Neural cell (in vitro differentiated cells): ENCODE measurements around the gene GNG7.

Experiments used
- CTCF ChIP-seq: fragments of 450-650 bp; IDR thresholded peaks from 2 replicates; pipeline ENCODE4 v1.5.1; 2014; ENCODE audit warnings: antibody characterized with exemption, mild to moderate bottlenecking, moderate library complexity; ENCODE audit not compliant: poor library complexity, severe bottlenecking
- EZH2 ChIP-seq: fragments of 200-600, 300-800 bp; shearing (Covaris generic), sonication (generic); IDR thresholded peaks from 2 replicates; pipeline ENCODE4 v1.6.1; 2014; ENCODE audit warnings: antibody characterized with exemption, low read length, borderline replicate concordance, mild to moderate bottlenecking; ENCODE audit not compliant: insufficient read depth, poor library complexity, severe bottlenecking

DNA sequence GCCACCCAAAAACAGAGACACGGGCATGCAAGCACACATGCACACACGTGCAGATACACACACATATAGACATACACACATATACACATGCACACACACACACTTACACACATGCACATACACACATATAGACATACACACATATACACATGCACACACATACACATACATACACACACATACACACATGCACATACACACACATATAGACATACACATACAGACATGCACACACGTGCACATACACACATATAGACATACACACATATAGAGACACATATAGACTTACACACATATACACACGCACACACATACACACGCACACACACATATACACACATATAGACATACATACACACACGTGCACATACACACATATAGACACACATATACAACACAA lies 134.5 kb downstream of the GNG7 start:
- TF ChIP-seq CTCF (no peak), EZH2 (no peak)
